Inferior parietal cortex (tissue), 1 donor: ENCODE measurements around the gene LGALS9.
"Not testable (repeated sequence)": the region's sequence is repeated elsewhere in the genome, so short reads cannot be mapped to it uniquely, and the experiment has no call there.

ENCODE experiments used
- DNase-seq: peaks from one replicate; pipeline ENCODE4 v3.0.0-alpha.2; 2016; ENCODE audit errors: extremely low spot score

The LGALS9 gene

DNA sequence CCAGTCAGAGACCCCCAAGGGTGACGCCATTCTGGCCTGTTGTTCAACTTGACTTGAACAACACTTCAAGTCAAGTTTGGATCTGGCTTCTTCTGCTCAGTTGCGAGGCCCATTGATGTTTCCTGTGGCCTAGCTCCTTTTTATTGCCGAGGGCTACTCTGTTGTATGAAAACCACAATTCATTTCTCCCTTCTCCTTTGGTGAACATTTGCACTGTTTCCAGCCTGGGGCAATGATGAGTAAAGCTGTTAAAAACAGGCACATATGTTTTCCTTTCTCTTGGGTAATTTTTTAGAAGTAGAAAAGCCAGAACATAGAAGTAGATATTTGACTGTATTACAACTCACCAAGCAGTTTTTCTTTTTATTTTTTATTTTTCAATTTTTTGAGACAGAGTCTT lies 1.7 kb upstream of the LGALS9 start:
- not testable (repeated sequence) for DNase-seq

DNA sequence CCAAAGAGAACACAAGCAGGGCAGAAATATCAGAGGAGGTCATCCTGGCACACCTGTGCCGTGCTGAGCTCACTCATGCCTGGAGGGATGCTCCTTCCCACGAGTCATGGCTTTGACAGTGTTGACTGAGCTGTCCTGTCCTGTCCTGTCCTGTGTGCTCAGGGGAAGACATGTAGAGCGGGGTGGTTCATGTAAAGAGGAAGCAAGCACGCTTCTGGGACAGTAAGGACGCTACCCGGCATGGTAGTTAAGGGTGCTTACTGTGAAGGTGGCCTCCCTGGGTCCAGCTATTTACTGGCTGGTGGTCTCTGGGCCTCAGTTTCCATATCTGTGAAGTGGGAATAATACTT lies 398 bp downstream of the LGALS9 start:
- no peak for DNase-seq

DNA sequence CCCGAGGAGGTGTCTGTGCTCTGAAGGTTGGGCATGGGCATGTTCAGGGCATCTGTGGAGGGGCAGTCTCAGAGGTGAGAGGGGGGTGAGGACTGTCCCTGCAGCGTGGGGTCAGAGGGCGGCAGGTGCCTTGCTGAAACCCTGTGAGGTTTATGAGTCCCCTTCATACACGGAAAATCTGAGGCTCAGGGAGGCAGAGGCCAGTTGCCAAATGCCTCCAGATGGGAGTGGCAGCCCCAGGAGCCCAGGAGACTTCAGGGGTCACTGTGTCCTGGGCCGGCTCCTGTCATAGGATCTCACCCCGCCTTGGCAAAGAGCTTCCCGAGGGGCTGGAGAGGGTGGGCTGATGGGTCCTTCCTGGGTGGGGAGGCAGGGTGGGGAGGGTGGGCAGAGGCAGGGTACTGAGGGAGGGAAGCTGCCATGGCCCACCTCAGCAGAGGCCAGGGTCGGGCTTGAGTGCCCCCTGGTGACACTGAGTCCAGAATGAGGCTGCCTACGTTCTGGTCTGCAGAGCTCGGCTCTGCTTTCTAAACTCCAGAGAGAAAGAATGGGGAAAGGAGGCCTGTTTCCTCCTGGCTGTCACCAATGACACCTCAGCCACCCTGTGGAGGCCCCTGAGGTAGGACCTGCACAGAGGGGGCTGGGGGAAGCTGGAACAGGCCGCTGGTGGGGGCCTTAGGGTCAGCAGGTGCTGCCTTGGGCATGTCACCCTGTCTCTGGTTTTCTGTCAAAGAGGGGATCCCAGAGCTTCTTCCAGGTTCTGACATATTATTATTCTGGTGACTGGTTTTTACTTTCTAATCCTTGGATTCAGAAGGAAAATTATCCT lies 1.1 kb downstream of the LGALS9 start:
- DNase-seq = no peak

DNA sequence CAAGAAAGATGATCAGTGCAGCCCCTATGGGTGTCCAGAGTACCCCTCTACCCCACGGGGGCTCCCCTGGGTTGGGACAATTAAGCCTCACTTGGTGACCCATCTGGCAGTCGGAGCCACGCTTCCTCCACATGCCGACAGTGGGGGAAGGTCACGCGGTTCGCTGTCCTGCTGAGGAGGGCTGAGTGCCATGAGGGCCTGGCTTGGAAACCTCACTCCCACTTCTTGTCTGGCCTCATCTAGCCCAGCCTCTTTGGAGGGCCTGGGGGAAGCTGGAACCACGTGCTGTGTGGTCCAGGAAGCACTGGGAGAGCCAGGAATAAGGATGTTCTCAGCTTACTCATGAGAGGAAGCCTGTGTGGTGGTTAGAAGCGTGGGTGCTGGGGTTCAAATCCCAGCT lies 1.8 kb downstream of the LGALS9 start:
- not testable (repeated sequence) for DNase-seq

DNA sequence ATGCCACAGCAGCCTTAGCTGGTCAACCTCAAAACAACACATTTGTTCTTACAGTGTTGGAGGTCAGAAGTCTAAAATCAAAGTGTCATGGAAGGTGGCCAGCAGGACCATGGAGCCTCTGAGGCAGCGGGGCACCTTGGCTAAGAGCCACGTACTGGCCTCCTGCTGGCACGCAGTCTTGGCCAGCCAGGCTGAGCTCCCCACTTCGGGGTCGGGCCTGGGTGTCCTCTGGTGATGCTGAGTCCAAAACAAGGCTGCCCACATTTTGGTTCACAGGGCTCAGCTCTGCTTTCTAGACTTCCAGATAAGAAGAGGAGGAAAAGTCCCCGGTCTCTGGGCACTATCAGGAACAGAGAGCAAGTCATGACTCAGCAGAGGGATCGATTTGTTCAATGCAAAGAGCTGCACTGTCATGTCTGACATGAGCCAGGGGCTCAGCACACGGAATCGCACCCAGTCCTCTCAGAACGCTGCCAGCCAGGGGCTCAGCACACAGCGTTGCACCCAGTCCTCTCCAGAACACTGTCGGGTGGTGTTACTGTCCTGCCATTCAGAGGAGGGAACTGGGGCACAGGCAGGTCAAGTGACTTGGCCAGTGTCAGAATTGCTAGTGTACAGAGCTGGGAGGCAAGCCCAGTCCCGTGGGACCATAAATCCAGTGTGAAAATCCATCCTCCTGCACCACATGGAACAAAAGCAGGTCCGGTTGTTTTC lies 2.5 kb downstream of the LGALS9 start:
- DNase-seq = no peak

DNA sequence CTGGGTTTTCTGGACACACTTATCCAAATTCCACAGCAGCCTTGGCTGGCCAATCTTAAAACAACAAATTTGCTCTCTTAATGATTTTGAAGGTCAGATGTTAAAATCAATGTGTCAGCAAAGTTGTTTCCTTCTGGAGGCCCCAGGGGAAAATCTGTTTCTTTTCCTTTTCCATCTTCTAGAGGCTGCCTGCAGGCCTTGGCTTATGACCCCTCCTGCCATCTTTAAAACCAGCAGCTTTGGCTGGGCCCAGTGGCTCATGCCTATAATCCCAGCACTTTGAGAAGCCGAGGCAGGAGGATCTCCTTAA lies 3.0 kb downstream of the LGALS9 start:
- no peak for DNase-seq

DNA sequence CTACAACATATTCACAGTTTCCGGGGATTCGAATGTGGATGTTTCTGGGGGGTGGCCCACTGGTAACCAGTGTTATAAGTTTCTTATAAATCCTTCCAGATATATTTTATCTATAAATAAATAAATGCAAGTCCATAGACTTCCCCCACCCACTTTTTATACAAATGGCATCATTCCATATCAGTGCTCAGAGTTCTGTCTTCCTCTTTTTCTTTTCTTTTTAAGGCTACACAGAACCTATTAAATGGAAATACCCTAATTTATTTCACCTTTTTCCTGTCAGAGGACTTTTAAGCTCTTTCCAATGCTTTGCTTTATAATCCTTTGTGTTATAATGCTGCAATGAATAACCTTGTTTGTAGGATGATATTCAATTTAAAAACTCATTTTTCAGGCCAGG lies 3.8 kb downstream of the LGALS9 start:
- DNase-seq = no peak

DNA sequence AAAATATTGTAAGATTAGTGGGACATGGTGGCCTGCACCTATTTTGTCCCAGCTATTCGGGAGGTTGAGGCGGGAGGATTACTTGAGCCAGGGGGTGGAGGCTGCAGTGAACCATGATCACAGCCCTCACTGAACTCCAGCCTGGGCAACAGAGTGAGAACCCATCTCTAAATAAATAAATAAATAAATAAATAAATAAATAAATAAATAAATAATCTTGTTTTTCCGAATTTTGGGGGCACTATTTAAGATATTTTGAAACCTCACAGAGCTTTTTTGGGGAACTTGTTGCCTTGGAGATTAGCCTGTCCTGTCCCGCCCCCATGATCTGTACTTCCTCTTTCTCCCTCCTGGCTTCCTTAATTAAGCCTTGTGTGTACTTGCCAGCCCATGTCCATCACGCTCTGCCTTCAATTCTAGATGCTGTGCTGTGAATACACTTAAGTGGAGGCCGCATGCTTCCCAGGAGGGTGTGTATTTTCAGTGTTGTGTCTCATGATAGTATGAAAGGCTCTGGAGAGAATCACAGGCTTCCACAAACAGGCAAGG lies 4.4 kb downstream of the LGALS9 start:
- no peak for DNase-seq

DNA sequence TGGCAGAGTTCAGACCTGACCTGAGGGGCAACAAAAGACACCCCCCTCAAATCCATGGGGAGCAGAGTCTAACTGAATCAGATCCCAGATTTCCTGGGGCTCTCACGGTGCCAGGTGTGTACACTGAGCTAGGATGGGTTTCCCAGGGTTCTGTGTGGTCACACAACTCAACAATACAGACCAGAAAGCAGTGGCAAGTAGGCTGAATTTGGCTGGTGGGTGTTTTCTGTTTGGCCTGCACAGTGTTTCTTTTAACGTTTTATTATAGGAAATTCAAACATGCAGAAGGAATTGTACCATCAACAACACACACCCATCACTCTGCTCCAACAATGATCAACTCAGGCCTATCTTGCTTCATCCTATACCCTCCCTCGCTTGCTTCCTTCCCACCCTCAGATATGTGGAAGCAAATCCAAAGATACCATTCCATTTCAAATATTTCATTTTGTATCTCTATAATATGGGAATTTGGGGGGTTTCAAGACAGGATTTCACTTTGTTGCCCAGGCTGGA lies 5.1 kb downstream of the LGALS9 start:
- not testable (repeated sequence) for DNase-seq

DNA sequence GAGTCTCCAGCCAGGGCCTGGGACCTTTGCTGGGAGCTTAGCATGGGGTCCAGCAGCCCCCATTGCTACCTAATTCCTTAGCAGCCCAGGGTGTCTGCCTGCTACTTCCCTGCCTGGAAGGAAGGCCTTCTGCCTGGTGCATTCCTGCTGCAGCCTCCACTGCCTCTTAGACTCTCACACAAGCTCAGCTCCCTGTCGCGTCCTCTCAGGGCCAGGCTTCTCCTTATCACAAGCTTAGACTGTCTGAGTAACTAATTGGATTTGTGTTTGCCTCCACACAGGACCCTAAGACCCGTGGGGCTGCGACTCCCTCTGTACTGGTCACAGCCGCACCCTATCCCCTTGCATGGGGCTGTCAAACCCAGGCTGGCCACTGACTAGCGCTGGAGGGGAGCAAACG lies 6.8 kb downstream of the LGALS9 start:
- not testable (repeated sequence) for DNase-seq

DNA sequence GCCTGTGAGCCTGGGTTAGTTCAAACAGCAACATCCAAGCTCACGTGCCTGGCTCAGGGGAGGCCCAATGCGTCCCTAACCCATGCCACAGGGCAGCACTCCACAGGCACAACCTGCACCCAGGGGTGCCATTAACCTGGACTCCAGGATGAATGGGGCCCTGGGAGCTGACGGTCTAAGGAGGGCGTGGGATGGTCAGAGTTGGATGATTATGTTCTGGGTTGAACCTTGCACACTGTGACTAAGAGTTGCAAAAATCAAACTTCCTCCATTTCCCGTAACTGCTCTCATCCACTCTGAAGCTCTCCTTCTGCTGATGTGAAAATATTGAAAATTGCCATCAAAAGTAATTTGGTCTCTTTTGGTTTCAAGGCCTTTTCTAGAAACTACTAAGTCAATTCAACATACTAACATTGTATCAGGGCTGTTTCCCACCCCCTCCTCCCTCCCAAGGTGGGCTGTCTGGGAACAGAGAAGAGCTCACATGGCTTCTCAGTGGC lies 7.5 kb downstream of the LGALS9 start:
- not testable (repeated sequence) for DNase-seq

DNA sequence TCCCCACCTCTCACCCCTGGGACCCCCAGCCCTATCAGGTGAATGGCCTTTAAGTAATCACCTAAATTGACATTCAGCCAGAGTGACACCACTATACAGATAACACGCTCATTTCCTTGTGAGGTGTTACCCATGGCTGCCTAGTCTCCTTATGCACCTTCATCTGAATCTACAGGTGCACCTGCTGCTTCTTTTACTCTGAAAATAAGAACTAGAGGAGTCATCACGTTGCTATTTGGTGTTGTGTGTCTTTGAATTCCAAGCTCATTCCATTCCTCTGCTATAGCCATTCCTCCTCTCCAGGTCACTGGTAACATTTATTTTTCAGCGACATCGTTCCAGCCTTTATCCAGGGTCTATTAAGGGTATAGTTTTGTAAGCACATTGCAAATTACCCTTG lies 9.8 kb downstream of the LGALS9 start:
- no peak for DNase-seq

DNA sequence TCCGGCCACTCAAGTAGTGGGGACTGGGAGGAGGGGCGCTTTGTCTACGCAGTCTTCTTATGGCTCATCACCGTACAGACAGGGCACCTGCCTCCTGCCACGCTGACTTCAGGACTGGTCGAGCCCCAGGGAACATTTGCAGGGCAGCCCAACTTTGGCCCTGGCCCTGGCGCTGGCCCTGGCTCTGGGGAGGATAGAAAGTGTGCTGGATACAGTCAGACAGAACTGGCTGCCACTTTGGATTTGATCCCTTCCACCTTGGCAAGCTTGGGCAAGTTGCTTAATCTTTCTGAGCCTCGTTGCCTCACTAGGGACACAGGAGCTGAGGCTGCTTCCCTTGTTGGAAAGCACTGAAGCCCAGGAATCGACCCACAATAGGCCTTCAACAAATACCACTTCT lies 13.6 kb downstream of the LGALS9 start:
- no peak for DNase-seq

DNA sequence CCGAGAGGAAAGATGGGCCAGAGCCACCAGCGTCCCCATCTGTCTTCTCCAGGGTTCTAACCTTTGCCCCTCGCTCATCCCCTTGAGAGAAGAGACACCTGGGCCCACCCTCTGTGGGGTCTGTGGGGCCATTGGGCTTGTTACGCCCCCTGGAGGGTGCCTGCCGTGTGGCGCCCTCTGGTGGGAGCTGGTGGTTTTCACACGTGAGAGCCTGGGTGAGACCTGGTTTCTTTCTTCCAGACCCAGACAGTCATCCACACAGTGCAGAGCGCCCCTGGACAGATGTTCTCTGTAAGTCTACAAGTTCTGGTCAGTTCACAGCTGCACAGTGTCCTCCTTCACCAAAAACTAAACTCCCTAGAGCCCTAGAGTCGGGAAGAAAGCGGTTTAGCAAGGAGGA lies 14.6 kb downstream of the LGALS9 start:
- DNase-seq = not testable (repeated sequence)

DNA sequence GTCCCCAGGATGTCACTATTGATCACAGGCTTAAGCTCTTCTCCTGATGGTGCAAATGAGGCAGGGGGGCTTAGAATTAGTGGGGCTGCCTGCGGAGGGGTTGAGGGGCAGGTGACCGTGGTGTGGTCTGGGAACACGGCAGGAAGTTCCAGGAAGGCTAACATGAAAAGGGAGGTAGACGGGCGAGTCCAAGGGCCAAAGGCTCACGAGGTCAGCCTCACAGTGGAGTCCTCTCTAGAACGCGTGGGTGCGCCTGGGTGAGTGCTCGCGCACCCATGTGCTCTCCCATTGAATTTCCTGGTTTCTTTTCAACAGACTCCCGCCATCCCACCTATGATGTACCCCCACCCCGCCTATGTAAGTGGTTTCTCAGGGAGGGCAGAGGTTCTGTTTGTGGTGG lies 15.2 kb downstream of the LGALS9 start:
- no peak for DNase-seq

DNA sequence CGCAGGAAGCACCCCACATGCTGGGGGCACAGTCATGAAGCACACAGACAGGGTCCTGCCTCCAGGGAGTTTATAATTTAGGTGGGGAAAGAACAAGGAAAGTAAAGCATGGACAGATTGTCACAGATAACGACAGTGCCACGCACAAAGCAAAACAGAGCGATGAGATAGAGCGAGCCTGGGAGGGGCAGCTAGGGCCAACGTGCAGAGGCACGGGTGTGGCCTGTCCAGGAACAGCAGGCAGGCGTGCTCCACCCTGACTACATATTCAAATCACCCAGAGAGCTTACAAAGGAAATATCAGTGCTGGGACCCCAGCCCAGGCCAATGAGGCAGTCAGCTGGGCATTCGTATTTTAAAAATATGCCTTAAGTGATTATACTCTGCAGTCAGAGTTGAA lies 16.8 kb downstream of the LGALS9 start:
- no peak for DNase-seq

DNA sequence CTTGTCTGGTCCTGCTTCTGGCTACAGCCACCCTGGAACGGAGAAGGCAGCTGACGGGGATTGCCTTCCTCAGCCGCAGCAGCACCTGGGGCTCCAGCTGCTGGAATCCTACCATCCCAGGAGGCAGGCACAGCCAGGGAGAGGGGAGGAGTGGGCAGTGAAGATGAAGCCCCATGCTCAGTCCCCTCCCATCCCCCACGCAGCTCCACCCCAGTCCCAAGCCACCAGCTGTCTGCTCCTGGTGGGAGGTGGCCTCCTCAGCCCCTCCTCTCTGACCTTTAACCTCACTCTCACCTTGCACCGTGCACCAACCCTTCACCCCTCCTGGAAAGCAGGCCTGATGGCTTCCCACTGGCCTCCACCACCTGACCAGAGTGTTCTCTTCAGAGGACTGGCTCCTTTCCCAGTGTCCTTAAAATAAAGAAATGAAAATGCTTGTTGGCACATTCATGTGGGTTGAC lies 18.2 kb downstream of the LGALS9 start:
- peak; percentile 62 for DNase-seq

DNA sequence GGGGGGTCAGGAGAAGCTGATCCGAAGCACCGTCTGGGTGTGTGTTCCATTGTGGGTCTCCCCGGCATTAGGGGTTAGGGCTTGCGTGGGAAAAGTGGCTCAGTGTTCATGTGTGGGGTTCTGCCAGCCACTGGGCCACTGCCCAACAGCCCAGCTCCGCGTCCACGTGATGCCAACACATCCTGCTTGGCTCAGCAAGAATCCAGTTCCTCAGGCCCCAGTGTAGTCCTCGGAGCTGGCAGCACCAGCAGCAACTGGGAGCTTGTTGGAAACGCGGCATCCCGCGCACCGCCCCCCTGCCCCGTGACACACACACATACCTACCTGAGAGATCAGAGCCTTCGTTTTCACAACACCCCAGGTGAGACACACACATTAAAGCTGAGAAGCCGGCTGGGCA lies 18.9 kb downstream of the LGALS9 start:
- DNase-seq = no peak

DNA sequence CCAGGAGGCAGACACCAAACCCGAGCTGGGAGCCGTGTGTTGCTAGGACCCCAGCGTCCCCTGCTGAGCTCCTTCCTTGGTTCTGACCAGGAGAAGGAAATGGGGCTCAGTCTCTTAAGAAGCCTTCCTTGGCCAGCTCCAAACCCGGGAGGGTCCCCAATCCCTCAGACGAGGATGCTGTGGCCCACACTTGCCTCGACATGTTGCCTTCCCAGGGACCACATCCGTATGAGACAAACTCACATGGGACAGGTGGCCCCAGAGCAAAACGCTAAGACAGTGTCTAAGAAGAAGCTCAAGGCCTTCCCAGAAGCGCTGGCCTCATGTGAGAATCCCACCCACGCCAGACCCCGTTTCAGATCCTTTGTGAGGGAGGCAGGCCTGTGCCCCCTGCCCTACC lies 19.8 kb downstream of the LGALS9 start:
- DNase-seq = no peak

DNA sequence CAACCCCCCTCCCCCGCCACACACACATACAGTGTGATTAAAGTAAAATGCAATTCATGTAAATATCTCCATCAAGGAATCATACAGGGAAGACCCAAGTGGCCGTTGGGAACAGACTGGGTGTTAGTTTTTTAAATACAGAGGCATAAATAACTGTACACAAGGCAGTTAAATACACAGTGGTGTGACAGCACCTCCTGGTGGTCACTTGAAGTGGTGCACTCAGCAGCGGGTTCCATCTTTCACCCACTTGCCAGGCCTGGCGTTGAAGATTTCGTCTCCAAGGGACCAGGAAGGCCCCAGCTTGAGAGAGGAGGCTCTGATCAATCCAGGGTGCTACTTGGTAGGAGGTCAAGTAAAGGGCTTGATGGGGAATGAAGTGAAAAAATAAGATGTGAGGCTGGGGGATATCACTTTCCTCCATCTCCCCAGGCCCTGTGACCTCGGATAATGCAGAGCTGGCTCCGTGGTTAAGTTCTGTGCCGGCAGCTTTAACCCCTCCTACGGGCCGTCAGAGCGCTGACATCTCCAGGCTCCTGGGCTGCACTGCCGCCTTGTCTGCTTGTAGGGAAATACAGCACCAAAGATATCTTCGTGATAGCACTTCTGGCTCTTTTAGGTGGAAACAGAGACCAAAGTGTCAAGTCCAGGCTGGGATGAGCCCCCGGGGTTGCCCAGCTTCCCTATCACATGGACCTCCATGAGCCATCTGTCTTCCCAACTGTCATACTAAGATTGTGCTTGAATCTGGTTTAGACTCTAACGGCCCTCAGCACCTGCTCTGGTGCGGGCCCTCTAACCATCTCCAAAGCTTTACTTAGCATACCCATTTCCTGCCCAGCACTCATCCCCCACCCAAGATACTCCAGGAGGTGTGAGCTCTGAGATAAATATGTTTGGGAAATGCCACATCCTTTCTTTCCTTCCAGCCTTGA lies 20.7 kb downstream of the LGALS9 start:
- DNase-seq = peak; percentile 63

DNA sequence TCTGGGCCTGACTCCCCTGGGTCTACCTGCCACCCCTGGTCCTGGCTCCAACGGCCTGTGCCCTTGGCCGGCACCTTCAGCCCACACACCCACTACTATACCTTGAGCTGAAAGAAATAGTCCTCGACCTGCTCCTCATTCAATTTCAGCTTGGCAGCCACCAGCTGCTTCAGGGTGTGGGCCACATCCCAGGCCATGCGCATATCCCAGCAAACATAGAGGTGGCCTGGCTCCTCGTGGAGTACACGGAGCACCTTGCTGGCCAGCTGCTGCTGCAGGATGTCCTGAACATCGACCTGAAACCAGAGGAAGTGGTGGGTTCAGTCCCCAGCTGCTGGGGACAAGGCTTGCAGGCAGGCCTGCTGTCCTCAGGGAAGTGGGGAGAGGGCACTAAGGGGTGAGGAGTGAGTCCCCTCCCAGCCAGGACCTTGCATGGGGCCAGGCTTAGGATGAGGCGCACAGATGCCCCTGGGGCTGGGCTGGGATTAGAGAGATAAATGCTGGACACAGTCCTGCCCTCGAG lies 22.5 kb downstream of the LGALS9 start:
- not testable (repeated sequence) for DNase-seq
